GM18861 (cell line): Measurements from ENCODE around the gene PRPF40B.
"Not testable (repeated sequence)": the region's sequence is repeated elsewhere in the genome, so short reads cannot be mapped to it uniquely, and the experiment has no call there.

Experiments
- ATAC-seq: cut with Tn5 transposase; IDR thresholded peaks from one replicate; pipeline ENCODE4 v1.9.1; 2021; ENCODE audit not compliant: unreplicated experiment

Gene PRPF40B

DNA sequence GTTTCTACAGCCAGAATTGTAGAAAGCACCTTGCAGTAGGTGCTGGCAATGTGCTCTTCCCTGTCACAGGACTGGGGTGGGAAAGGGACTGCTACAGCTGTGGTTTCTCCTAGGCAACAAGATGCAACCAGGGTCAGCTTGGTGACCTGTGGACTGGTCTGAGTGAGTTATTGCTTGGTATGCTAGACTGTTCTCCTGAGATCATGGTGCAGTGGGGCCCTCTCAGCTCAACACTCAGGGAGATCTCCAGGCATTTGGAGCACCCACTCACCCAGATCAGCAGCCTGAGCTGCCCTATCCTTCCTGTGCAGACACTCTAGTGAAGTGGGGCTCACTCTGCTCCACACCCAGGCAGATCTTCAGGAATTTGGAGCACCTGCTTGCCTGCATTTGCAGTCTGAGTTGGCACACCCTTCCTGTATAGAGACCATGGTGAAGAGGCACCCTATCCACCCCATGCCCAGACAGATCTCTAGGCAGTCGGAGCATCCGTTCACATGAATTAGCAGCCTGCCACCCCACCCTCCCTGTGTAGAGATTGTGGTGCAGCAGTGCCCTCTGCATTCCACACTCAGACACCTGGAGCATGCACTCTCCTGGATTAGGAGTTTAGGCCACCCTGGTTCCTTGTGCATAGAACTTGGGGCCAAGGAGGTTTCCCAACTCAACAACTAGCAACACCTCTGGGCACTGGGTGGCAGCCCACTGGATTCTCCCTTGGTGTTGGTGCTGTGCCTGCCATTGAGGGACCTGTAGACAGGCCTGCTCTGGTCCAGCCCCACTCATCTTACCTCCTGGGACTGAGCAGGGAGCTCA lies 14.1 kb upstream of the PRPF40B start:
- no peak for ATAC-seq

DNA sequence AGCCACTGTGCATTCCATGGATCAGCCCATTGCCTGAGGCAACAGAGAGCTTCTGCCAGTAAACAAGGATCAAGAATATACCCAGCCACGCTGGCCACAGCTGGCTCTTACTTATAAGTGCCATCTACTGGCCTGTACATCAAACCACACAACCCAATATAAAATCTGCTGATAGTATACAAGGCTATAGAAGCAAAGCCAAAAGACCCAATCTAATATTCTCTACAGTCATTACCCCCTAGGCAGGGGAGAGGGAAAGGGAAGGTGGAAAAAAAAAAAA lies 13.5 kb upstream of the PRPF40B start:
- no peak for ATAC-seq

DNA sequence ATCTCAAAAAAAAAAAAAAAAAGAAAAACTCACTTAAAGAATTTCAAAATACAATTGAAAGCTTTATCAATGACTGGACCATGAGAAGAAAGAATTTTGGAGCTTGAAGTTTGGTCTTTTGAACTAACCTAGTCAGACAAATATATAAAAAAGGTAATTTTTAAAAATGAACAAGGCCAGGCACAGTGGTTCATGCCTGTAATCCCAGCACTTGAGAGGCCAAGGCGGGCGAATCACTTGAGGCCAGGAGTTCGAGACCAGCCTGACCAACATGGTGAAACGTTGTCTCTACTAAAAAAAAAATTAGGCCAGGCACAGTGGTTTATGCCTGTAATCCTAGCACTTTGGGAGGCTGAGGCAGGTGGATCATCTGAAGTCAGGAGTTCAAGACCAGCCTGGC lies 12.6 kb upstream of the PRPF40B start:
- not testable (repeated sequence) for ATAC-seq

DNA sequence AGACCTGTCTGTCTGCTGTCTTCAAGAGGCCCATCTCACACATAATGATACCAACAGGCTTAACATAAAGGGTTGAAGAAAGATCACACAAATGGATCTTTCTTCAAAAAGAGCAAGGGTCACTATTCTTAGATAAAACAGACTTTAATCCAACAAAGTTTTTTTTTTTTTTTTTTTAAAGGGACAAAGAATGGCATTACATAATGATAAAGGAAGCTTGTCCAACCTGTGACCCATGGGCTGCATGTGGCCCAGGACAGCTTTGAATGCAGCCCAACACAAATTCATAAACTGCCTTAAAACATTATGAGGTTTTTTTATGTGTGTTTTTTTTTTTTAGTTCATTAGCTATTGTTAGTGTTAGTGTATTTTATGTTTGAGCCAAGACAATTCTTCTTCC lies 11.2 kb upstream of the PRPF40B start:
- no peak for ATAC-seq

DNA sequence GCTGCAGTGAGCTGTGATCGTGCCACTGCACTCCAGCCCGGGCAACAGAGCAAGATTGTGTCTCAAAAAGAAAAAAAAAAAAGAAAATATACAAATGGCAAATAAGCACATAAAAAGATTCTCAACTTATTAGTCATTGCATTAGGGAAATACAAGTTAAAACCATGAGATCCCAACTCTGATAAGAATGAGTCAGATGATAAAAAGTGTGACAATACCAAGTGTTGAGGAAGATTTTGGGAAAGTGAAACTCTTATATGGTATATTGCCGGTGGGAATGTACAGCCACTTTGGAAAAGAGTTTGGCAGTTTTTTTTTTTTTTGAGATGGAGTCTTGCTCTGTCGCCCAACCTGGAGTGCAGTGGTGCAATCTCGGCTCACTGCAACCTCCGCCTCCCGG lies 7.6 kb upstream of the PRPF40B start:
- no peak for ATAC-seq

DNA sequence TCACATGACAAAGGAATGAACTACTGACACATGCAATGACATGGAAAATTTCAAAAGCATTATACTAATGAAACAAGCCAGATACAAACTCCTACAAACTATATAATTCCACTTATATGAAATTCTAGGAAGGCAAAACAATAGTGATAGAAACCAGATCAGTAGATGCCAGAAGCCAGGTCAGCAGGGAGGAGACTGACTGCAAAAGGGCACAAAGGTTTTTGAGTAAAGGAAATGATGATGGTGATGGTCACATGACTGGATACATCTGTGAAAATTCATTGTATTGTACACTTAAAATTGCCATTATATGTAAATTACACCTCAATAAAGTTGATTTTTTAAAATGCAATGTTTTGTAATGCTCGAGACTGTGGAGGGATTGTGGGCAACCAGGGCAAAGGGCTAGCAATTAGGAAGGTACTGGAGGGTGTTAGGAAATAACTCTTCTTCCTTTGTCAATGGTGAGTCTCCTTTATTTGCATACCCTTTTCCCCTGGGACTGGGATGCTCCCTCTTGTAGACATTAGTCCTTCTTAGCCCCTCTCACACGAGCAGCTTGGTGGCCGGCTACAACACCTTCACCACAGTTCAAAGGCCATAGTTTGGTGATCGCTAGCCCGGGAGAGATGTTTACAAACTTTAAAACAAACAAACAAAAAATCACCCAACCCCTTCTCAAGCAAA lies 6.7 kb upstream of the PRPF40B start:
- no peak for ATAC-seq

DNA sequence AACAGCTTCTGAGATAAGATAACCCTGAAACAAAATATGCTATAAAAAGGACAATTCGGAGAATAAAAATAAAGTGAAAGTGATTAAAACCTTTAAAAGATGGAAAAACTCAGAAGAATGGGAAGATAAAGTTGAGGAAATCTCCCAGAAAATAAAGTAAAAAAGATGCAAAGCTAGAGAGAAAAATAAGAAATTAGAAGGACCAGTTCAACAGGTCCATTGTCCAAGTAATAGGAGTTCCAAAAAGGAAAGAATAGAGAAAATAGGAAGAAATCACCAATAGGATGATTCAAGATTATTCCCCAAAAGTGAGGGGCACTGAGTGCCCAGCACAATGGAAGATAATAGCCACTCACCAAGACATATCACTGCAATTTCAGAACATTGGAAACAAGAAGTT lies 4.8 kb upstream of the PRPF40B start:
- no peak for ATAC-seq

DNA sequence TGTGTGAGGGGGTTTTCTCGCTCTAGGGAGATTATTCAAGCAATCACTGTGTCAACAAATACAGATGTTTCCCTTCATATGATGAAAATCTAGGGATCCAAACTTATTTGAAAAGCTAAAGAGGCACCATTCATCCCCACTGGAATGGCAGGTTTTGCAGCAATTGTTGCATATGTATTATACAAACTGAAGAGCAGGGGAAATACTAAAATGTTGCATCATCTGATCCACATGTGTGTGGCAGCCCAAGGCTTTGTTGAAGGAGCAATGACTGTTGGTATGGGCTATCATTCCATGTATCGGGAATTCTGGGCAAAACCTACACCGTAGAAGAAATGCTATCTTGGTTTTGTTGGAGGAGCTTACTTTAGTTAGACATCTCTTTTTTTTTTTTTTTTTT lies 4.1 kb upstream of the PRPF40B start:
- ATAC-seq, result no peak

DNA sequence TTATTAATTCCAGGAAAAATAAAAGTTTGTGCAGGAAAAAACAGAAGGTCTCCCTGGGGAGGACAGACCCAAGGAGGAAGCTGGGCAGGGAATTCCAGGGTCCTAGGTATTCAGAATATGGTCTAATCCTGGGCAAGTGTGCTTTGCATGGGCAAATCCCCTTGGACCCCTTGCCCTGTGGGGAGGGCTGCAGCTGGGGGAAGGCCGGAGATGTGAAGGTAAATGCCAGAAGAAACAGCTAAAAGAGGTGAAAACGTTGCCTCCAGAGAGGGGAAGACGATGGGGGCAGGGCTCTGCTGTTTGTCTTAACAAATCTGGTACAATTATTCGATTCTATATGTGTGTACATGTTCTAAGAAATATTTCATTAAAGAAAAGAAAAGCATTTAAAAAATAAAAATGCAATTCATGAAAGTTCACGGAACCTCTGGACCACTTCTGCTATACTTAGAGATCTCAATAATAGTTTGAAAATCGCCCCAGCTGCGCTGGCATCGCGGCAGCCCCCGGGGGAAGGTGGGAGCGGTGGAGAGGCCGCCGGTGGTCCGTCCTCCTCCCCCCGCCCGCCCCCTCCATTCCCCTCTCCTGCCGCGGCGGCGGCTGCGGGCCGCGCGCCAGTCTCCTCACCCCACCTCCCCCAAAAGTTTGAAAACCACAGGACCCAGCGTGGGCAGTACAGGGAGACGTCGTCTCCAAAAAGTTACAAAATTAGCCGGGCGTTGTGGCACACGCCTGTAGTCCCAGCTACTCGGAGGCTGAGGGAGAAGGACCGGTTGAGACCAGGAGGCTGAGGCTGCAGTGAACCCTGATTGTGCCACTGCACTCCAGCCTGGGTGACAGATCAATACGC lies 1.5 kb upstream of the PRPF40B start:
- peak; percentile 6 for ATAC-seq

DNA sequence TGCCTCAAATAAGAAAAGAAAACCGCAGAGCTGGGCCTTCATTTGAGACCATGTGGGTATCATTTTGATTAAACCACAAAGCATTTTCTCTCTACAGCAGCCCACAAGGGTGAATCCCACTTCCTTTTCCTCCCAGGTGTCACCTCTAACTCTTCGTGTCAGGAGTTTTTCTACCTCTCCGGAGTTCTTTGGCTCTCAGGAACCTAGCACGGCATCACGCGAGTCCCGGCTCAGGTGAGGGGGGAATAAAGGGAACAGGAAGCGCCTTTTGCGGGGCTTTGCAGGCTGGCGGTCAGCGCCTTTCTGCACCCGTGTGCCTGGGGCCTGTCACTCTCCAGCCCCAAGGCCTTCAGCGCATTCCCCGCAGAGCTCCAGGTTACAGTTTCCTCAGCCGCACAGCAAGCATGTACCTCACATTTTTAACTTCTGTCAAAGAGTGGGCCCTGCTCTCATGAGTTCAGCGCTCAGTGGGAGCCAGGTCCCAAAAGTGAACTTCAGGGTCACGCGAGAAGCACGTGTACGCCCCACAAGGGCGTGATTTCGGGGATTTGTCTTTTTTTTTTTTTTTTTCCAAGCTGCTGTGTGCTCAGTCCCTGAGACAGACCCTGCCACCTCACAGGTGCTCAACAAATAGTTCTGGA lies 740 bp upstream of the PRPF40B start:
- ATAC-seq, result peak; percentile 16

DNA sequence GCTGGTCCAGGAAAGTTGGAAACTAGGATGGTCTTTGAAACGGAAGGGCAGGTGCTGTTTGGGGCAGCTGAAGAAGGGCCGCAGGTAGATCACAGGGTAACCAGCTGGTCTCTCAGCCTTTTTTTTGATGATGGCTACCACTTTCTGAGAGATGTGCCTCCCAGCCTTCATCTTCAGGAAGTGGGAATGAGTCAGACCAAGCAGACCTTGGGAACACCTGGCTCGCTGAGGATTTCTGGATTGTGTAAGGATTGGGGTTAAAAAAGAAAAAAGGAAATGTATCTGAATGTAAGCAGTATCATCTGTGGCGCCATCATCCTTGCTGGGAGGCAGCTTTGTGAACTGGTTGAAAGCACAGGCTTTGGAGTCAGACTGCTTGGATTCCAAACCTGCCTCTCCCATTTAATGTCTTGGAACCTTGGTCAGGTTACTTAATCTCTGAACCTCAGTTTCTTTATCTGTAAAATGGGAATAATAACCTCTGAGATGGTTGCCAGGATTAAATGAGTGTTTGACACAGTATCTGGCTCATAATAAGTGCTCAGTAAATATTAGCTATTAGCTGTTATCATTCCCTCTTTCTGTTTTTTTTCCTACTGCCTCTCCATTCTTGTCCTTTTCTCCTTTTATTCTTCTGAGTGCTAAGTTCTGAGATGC lies 1.7 kb downstream of the PRPF40B start:
- no peak for ATAC-seq

DNA sequence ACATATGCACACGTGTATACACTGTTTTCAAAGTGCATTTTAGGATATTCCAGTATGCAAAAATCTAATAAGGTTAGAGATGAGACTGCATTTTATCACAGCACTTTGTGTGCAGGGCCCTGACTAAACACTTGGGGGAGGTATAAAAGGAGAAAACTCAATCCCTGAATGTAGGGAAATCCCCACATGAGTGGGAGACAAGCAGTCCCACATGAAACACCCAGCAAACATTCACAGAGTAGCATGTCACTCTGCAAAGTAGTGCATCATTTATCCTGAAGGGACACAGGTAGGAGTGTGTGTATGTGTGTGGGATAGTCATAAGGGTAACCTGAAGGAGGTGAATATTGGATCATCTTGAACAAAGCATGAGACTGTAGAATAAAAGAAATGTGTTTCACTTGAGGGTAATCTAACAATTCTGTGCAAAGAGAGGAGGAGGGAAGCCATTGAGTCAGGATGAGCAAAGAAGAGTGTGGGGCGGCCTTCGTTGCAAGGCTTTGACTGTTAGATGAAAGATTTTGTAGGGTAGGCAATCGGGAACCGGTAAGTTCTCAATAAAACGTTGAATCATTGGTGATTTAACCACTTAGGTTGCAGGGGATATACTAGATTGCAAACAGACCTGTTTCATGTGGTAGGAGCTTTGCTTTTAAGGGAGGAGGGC lies 2.9 kb downstream of the PRPF40B start:
- ATAC-seq, result no peak

DNA sequence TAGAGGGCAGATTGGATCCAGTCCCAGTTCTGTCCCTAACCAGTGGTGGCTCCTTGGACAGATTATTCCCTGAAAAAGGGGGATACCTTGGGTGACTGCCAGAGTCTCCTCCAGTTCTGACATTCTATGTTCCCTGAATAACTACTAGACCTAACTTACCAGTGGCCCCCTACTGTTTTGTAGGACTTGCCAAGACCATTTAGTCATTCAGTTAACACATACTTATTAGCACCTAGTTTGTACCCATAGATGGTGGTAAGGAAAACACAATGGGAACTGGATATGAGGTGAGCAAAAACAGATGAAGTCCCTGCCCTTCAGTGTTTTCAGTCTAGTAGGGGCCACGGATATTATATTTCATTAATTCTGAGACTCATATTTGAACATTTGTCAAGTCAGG lies 3.5 kb downstream of the PRPF40B start:
- ATAC-seq, result no peak

DNA sequence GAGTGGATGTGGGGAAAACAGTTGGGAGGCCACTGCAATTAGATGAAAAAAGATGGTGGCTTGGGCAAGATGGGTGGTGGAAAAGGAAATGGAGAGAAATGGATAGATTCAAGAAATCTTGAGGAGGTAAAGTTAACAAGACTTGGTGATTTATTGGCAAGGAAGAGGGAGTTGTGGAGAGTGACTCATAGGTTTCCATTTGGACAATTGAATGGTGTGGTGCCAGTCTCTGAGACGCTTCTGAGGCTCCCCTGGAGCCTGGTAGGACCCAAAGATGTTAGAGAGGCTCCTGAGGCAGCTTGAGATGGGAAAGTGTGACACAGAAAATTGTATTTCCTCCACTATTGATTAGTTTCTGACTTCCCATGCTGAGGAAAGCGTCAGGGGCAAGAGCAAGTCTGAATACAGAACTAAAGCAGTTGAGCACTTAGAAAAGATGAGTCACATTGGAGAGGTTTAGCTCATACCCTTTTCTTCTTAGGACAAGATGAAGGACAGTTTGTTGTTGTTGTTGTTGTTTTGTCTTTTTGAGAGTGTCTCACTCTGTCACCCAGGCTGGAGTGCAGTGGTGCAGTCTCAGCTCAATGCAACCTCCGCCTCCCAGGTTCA lies 4.5 kb downstream of the PRPF40B start:
- no peak for ATAC-seq

DNA sequence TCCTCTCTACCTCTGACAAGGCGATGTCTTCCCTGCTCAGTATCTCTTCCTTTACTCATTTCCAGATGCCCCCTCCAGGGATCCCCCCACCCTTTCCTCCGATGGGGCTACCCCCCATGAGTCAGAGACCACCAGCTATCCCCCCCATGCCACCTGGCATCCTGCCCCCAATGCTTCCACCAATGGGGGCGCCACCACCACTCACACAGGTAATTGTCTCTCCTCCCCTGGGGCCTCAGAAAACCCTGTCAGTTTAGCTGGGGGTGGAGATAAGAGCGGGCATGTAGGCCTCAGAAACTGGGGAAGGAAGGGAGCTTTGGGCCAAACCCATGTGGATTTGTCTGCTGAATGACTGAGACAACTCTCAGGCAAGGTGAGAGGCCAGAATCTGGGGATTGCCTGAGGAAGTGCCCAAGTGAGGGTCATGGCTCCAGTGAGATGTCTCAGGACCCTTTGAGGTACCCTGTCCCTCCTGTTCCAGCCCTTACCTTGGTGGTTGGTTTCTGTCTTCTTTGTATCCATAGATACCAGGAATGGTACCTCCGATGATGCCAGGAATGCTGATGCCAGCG lies 8.1 kb downstream of the PRPF40B start:
- ATAC-seq, result no peak

DNA sequence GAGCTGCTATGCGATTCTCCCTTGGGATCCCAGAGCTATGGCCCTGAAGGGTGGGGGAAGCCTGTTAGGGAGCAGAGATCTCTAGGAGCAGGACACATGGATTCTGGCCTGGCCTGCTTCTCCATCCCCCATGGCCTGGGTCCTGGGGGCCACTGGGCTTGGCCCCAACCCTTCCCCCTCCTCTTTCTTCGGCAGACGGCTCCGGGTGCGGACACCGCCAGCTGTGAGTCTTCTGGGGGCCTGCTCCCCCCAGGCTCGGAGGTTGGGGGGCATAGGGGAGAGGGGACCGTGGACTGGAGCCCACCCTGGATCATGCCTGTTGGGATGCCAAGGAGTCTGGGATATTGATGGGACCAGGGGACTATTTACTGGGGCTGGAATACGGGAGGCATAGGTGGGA lies 9.0 kb downstream of the PRPF40B start:
- no peak for ATAC-seq

DNA sequence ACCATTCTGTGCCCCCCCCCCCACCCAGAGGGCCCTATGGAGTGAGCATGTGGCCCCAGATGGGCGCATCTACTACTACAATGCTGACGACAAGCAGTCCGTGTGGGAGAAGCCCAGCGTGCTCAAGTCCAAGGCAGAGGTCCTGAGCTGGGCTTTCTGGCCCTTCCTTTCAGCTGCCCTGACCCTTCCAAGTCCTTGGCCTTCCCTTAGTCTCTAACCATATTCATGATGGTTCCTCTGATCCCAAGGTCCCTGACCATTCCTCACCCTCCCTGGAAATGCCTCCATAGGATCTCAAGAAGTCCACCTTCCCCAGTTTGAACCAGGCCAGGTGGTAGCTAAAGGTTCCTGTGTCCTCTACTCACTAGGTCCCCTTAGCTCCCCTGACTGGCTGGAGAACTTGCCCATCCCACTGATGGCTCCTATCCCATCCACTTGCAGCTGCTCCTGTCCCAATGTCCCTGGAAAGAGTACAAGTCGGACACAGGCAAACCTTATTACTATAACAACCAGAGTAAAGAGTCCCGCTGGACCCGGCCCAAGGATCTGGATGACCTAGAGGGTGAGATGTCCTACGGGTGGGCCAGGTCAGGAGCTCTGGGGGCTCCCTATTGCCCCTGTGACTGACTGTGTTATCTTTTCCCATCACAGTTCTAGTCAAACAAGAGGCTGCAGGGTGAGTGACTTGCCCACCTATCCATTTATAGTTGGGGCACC lies 9.8 kb downstream of the PRPF40B start:
- ATAC-seq, result no peak

DNA sequence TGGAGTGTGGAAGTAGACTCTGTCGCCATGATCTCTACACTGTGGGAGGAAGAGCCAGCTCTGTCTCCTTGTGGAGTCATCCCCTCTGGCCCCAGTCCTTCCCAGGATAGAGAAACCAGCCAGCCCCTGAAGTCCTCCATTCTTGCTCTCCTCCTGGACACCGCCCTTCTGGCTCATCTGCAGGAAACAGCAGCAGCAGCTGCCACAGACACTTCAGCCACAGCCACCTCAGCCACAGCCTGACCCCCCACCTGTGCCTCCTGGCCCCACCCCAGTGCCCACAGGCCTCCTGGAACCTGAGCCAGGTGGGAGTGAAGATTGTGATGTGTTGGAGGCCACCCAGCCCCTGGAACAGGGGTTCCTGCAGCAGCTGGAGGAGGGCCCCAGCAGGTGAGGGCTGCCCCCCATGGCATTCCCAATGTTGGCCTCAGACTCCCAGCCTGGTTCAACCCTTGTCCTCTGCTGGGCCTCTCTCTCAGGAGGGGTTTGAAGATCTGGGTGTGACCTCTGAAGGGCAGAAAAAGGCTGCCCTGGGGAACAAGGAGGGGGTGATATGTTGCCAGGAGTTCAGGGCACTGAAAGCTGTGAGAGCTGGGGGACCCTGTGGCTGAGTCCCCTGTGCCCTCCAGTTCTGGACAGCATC lies 10.5 kb downstream of the PRPF40B start:
- ATAC-seq, result no peak

DNA sequence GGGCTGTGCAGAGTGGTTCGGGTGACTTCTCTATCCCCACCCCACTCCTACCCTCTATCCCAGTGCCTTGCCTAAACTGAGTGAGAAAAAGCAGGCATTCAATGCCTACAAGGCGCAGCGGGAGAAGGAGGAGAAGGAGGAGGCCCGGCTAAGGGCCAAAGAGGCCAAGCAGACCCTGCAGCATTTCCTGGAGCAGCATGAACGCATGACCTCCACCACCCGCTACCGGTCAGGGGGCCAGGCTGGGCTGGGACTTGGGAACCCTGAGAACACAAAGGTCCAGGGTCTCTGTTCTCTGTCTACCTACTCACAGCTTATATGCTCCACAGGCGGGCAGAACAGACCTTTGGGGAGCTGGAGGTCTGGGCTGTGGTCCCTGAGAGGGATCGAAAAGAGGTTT lies 11.7 kb downstream of the PRPF40B start:
- no peak for ATAC-seq
